Prostate gland (tissue), 2 donors: ENCODE data around the gene LGI4.
"Not testable (repeated sequence)": the region's sequence is repeated elsewhere in the genome, so short reads cannot be mapped to it uniquely, and the experiment has no call there.

ENCODE experiments used
- CTCF ChIP-seq, 4 experiments: fragments of 200-600 bp in 2 of 4; fragments of 450-650 bp in 2 of 4; sonication (generic) in 2 of 4; IDR thresholded peaks; 1 replicate in 3 of 4; 2 replicates in 1 of 4; pipeline ENCODE4 v1.5.1; 2016 to 2019; ENCODE audit warnings: antibody characterized with exemption in 4 of 4, mild to moderate bottlenecking in 2 of 4, moderate library complexity in 2 of 4
- POLR2A ChIP-seq: fragments of 450-650 bp; IDR thresholded peaks from one replicate; pipeline ENCODE4 v1.6.1; 2016; ENCODE audit warnings: antibody characterized with exemption, mild to moderate bottlenecking

DNA sequence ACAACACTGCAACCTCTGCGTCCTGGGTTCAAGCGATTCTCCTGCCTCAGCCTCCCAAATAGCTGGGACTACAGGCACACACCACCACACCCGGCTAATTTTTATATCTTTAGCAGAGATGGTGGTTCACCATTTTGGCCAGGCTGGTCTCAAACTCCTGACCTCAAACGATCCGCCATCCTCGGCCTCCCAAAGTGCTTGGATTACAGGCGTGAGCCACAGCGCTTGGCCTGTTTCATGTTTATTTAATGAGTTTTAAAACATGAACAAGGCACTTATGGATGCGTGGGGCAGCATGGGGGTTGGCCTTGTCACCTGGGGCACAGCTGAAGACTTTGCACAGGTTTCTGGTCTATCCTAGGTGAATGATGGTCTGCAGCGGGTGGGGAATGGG is 18.3 kb upstream of the LGI4 start:
- not testable (repeated sequence) for TF ChIP-seq CTCF (IDR thresholded peaks at IDR 0.05); POLR2A
